GM23338 (cell line): Measurements from ENCODE around the gene ING5.

Source experiments
- CREB1 ChIP-seq: fragments of 250-450 bp; sonication (Bioruptor Pico); IDR thresholded peaks from 2 replicates; pipeline ENCODE4 v1.5.0; 2020; ENCODE audit warnings: low read depth, mild to moderate bottlenecking, moderate library complexity
- EZH2 ChIP-seq: fragments of 200-600 bp; sonication (generic); IDR thresholded peaks from one replicate; pipeline ENCODE4 v1.8.0; 2017; ENCODE audit warnings: antibody characterized with exemption, mild to moderate bottlenecking, low read depth; ENCODE audit not compliant: unreplicated experiment
- EZH2phosphoT487 ChIP-seq: fragments of 200-600 bp; sonication (generic); IDR thresholded peaks from one replicate; pipeline ENCODE4 v1.8.1; 2018; ENCODE audit warnings: antibody characterized with exemption; ENCODE audit not compliant: unreplicated experiment
- POLR2AphosphoS5 ChIP-seq: IDR thresholded peaks from 2 replicates; pipeline ENCODE4 v1.6.1; 2016; ENCODE audit warnings: antibody characterized with exemption, low read depth
- STAT1 ChIP-seq: IDR thresholded peaks from one replicate; pipeline ENCODE4 v1.6.1; 2016; ENCODE audit warnings: antibody characterized with exemption; ENCODE audit not compliant: unreplicated experiment
- TF ChIP-seq, protein P1 (sequence below), 2 experiments: fragments of 200-600 bp in 1 of 2; sonication (generic) in 1 of 2; conservative IDR thresholded peaks; 2 replicates each; pipeline versions ENCODE4 v1.5.1 to v1.6.1; 2016 to 2017; ENCODE audit warnings: antibody characterized with exemption in 2 of 2, low read depth in 2 of 2, mild to moderate bottlenecking in 2 of 2, moderate library complexity in 1 of 2
- TF ChIP-seq, protein P2 (sequence below): IDR thresholded peaks from one replicate; pipeline ENCODE4 v1.6.1; 2018; ENCODE audit warnings: antibody characterized with exemption; ENCODE audit not compliant: unreplicated experiment

DNA sequence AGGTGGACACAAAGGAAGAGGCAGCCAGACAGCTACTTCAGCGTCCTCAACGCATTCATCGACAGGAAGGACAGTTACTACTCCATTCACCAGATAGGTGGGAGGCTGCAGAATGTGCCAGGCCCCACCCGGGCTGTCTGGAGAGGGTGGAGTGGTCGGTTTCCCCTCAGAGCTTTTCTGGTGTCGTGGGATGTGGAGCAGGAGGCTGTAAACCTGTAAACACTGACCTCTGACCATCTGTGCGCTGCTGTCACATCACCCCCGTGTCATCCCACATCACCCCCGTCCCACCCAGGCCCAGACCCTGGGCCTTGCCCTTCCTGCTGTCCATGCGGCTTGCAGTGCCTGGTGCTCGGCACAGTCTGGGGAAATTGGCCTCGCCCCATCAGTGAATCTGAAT lies 47.3 kb upstream of the ING5 start:
- TF ChIP-seq, protein P1, sequence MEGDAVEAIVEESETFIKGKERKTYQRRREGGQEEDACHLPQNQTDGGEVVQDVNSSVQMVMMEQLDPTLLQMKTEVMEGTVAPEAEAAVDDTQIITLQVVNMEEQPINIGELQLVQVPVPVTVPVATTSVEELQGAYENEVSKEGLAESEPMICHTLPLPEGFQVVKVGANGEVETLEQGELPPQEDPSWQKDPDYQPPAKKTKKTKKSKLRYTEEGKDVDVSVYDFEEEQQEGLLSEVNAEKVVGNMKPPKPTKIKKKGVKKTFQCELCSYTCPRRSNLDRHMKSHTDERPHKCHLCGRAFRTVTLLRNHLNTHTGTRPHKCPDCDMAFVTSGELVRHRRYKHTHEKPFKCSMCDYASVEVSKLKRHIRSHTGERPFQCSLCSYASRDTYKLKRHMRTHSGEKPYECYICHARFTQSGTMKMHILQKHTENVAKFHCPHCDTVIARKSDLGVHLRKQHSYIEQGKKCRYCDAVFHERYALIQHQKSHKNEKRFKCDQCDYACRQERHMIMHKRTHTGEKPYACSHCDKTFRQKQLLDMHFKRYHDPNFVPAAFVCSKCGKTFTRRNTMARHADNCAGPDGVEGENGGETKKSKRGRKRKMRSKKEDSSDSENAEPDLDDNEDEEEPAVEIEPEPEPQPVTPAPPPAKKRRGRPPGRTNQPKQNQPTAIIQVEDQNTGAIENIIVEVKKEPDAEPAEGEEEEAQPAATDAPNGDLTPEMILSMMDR (conservative IDR thresholded peaks at IDR 0.05; ENCODE audit: low read depth in 2 of 2): no peak
- TF ChIP-seq EZH2 (no peak), EZH2phosphoT487 (no peak), STAT1 (no peak), POLR2AphosphoS5 (no peak), CREB1 (no peak)
- TF ChIP-seq, protein P2, sequence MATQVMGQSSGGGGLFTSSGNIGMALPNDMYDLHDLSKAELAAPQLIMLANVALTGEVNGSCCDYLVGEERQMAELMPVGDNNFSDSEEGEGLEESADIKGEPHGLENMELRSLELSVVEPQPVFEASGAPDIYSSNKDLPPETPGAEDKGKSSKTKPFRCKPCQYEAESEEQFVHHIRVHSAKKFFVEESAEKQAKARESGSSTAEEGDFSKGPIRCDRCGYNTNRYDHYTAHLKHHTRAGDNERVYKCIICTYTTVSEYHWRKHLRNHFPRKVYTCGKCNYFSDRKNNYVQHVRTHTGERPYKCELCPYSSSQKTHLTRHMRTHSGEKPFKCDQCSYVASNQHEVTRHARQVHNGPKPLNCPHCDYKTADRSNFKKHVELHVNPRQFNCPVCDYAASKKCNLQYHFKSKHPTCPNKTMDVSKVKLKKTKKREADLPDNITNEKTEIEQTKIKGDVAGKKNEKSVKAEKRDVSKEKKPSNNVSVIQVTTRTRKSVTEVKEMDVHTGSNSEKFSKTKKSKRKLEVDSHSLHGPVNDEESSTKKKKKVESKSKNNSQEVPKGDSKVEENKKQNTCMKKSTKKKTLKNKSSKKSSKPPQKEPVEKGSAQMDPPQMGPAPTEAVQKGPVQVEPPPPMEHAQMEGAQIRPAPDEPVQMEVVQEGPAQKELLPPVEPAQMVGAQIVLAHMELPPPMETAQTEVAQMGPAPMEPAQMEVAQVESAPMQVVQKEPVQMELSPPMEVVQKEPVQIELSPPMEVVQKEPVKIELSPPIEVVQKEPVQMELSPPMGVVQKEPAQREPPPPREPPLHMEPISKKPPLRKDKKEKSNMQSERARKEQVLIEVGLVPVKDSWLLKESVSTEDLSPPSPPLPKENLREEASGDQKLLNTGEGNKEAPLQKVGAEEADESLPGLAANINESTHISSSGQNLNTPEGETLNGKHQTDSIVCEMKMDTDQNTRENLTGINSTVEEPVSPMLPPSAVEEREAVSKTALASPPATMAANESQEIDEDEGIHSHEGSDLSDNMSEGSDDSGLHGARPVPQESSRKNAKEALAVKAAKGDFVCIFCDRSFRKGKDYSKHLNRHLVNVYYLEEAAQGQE: no peak
